Measurements from ENCODE around the gene CARD10. TPM values are rescaled to one million over a fixed set of nuclear protein-coding genes. Genes with fewer than 3 reads are reported as not detected.

CARD10 gene
- total and polyA plus RNA-seq, 8 donors = 9.9 to 30.2 (median 13.9) TPM

- Histone ChIP-seq H3K4me1 (no peaks in the 10 kb centered on the region), H3K4me3 (no peak overlapping the region), H3K9me3 (no peaks in the 10 kb centered on the region), H3K27me3 (peaks cover 0 to 5% (median 0%) of the 10 kb centered on the region in 4 donors), H3K27ac (no peak overlapping the region), H3K36me3 (no peaks in the 10 kb centered on the region)
- peak in 1 of 6 donors; percentile 53 for DNase-seq
- WGBS, 2 donors = 2 to 15% methylated on average over 5 of the region's 5 CpGs
- no peak for TF ChIP-seq CTCF (IDR thresholded peaks at IDR 0.05)
- intact Hi-C loops (cut with DNase I) = no loop called here
- ATAC-seq = peak in 3 of 4 donors; percentile 65 to 84 (median 70)
- FAIRE-seq = no peak
Measured at GRCh38 chr22:37462983-37463382, 56.2 kb downstream of the CARD10 start.

GRCh38 chr22:37462436-37462835 is 56.8 kb downstream of the CARD10 start:
- FAIRE-seq (no peak), ATAC-seq (no peak), DNase-seq (no peak)
- intact Hi-C loops (cut with DNase I) = no loop called here
- Histone ChIP-seq H3K27me3 (peaks cover 0 to 5% (median 0%) of the 10 kb centered on the region in 4 donors), H3K9me3 (no peaks in the 10 kb centered on the region), H3K36me3 (no peaks in the 10 kb centered on the region), H3K4me1 (no peaks in the 10 kb centered on the region), H3K4me3 (no peak overlapping the region), H3K27ac (no peak overlapping the region)
- WGBS, 2 donors = 37 to 44% methylated on average over 5 of the region's 5 CpGs
- no peak for TF ChIP-seq CTCF (IDR thresholded peaks at IDR 0.05)

- Histone ChIP-seq H3K27me3 (peaks cover 0 to 5% (median 0%) of the 10 kb centered on the region in 4 donors), H3K36me3 (no peaks in the 10 kb centered on the region), H3K4me3 (no peak overlapping the region), H3K9me3 (no peaks in the 10 kb centered on the region), H3K4me1 (no peaks in the 10 kb centered on the region), H3K27ac (no peak overlapping the region)
- no peak for DNase-seq
- no peak for FAIRE-seq
- no peak for ATAC-seq
- no peak for TF ChIP-seq CTCF (IDR thresholded peaks at IDR 0.05)
- intact Hi-C loops (cut with DNase I) = no loop called here
- WGBS, 2 donors = 40 to 47% methylated on average over 6 of the region's 6 CpGs
Measured at GRCh38 chr22:37461961-37462360, 57.3 kb downstream of the CARD10 start.

GRCh38 chr22:37460684-37461083 is 58.5 kb downstream of the CARD10 start:
- TF ChIP-seq CTCF (IDR thresholded peaks at IDR 0.05) = no peak
- ATAC-seq = no peak
- Histone ChIP-seq H3K36me3 (no peaks in the 10 kb centered on the region), H3K4me3 (no peak overlapping the region), H3K27me3 (peaks cover 0 to 5% (median 0%) of the 10 kb centered on the region in 4 donors), H3K9me3 (no peaks in the 10 kb centered on the region), H3K27ac (no peak overlapping the region), H3K4me1 (no peaks in the 10 kb centered on the region)
- no peak for DNase-seq
- intact Hi-C loops (cut with DNase I) = no loop called here
- 57 to 68% methylated on average over 3 of the region's 3 CpGs for WGBS, 2 donors
- no peak for FAIRE-seq

- Histone ChIP-seq H3K4me3 (no peak overlapping the region), H3K27ac (no peak overlapping the region), H3K36me3 (no peaks in the 10 kb centered on the region), H3K4me1 (peaks cover 0 to 5% (median 0%) of the 10 kb centered on the region in 3 donors), H3K9me3 (no peaks in the 10 kb centered on the region), H3K27me3 (peaks cover 0 to 5% (median 0%) of the 10 kb centered on the region in 4 donors)
- ATAC-seq (peak in 1 of 4 donors; percentile 19), FAIRE-seq (no peak), DNase-seq (peak in 2 of 6 donors; percentile 30 to 48)
- intact Hi-C loops (cut with DNase I) = loop anchor here in 1 of 3 donors (10.0 kb wide), 1 partner anchor 144 kb away; no protein-coding TSS in a partner anchor
- WGBS, 2 donors = 12 to 23% methylated on average over 9 of the region's 9 CpGs
- TF ChIP-seq CTCF (IDR thresholded peaks at IDR 0.05) = no peak
Measured at GRCh38 chr22:37459206-37459605, 60.0 kb downstream of the CARD10 start.

All from pancreas (tissue), 10 donors.